NB4 (cell line): ENCODE measurements around the gene CARMIL1.

Source experiments
- POLR2A ChIP-seq: IDR thresholded peaks from 2 replicates; pipeline ENCODE4 v1.6.1; 2011; ENCODE audit warnings: mild to moderate bottlenecking; ENCODE audit not compliant: insufficient read length; ENCODE audit errors: extremely low read depth
- TF ChIP-seq, protein P1 (sequence below): IDR thresholded peaks from one replicate; pipeline ENCODE4 v1.5.1; 2012; ENCODE audit warnings: low read depth, low read length

DNA sequence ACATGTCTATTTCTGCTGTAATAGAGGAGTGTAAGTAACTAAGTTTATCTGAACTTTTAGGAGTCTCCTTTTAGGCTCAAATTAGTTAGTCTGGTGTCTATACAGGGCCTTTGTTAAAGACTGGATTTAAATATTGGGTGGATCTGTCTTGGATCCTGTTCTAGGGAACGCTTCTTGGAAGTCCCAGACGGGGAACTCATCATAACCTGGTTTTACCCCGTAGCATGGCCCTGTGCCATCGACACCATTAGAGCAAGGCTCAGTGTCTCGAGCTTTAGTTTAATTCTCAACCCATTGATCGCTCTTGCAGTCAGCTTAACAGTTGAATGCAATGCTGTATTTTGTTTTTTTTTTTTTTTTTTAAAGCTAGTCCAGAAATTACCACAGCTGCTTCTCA lies 89.9 kb downstream of the CARMIL1 start:
- TF ChIP-seq, protein P1, sequence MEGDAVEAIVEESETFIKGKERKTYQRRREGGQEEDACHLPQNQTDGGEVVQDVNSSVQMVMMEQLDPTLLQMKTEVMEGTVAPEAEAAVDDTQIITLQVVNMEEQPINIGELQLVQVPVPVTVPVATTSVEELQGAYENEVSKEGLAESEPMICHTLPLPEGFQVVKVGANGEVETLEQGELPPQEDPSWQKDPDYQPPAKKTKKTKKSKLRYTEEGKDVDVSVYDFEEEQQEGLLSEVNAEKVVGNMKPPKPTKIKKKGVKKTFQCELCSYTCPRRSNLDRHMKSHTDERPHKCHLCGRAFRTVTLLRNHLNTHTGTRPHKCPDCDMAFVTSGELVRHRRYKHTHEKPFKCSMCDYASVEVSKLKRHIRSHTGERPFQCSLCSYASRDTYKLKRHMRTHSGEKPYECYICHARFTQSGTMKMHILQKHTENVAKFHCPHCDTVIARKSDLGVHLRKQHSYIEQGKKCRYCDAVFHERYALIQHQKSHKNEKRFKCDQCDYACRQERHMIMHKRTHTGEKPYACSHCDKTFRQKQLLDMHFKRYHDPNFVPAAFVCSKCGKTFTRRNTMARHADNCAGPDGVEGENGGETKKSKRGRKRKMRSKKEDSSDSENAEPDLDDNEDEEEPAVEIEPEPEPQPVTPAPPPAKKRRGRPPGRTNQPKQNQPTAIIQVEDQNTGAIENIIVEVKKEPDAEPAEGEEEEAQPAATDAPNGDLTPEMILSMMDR = no peak
- TF ChIP-seq POLR2A = no peak
